GM10266 (cell line): ENCODE results near the gene LGALS1.

Experiments used
- DNase-seq: peaks from one replicate; pipeline ENCODE4 v3.0.0; 2012; ENCODE audit errors: extremely low spot score
- TF ChIP-seq, protein P1 (sequence below): IDR thresholded peaks from 2 replicates; pipeline ENCODE4 v1.5.1; 2012; ENCODE audit warnings: mild to moderate bottlenecking, low read depth; ENCODE audit not compliant: control insufficient read depth, insufficient read depth; ENCODE audit errors: missing control alignments

LGALS1 gene

DNA sequence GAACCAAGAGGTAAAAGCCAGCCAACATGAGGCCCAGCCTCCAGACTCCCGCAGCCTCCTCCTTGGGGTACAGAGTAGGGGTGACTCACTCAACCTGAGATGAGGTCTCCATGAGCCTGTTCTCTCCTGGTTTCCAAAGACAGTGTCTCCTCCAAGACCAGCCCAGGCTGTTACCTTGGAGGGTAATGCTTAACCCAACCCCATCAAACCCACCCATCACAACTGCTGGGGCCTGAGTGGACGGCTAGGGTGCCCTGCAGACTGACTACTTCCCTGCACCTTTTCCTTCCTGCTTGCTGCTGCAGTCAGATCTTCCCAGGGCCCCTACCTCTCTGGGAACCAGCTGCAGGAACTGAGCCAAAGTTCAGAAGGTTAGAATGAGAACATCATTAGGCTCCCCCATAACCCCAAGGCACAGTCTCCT lies 5.6 kb downstream of the LGALS1 start:
- DNase-seq = no peak

DNA sequence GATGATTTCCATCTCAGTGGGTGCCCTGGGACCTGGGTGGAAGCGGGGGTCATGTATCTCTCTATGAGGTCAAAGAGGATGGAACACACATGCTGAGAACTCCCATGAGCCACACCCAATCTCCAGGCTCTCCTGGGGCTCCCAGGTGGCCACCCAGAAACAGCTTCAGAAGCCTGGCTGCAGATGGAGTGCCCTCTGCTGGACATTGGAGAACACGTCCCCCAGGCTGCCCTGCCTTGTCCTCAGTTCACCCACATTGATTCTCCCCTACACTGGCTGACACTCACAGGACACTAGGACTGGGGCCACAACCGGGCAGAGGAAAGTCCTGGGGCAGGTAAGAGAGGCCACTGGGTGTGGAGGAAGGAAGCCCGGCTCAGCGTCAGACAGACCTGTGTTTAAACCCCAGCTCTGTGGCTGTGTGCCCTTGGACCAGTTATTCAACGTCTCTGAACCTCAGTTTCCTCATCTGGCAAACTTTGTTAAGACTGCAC lies 6.2 kb downstream of the LGALS1 start:
- peak; percentile 81 for DNase-seq
- TF ChIP-seq, protein P1, sequence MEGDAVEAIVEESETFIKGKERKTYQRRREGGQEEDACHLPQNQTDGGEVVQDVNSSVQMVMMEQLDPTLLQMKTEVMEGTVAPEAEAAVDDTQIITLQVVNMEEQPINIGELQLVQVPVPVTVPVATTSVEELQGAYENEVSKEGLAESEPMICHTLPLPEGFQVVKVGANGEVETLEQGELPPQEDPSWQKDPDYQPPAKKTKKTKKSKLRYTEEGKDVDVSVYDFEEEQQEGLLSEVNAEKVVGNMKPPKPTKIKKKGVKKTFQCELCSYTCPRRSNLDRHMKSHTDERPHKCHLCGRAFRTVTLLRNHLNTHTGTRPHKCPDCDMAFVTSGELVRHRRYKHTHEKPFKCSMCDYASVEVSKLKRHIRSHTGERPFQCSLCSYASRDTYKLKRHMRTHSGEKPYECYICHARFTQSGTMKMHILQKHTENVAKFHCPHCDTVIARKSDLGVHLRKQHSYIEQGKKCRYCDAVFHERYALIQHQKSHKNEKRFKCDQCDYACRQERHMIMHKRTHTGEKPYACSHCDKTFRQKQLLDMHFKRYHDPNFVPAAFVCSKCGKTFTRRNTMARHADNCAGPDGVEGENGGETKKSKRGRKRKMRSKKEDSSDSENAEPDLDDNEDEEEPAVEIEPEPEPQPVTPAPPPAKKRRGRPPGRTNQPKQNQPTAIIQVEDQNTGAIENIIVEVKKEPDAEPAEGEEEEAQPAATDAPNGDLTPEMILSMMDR = peak; percentile 94

More for the DNA sequence above, 5.6 kb downstream of the LGALS1 start:
- TF ChIP-seq, protein P1 = no peak

DNA sequence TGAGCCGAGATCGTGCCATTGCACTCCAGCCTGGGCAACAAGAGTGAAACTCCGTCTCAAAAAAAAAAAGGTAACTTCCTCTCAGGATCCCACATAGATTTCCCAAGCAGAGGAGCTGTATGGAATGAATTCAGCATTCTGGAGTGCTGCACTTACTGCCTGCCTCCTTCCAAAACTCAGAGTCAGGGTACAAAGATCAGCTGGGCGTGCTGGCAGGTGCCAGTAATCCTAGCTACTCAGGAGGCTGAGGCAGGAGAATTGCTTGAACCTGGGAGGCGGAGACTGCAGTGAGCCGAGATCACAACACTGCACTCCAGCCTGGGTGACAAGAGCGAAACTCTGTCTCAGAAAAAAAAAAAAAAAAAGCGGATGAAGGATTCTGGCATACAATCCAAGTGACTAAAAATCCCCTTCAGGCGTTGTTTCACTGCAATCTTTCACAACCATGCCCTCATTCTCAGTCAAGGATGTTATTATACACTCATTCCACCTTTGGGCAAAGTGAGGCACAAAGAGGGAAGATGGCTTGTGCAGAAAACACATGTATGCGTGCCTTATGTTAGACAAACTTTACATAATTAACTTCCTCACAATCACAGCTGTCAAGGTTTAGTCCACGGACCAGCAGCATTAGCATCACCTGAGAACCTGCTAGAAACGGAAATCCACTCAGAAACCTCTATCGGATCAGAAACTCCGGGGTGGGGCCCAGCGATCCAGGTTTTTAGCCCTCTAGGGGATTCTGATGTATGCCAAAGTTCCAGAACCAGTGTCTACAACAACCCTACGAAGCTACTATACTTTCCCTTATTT lies 9.6 kb downstream of the LGALS1 start:
- DNase-seq = no peak
- TF ChIP-seq, protein P1 = no peak

DNA sequence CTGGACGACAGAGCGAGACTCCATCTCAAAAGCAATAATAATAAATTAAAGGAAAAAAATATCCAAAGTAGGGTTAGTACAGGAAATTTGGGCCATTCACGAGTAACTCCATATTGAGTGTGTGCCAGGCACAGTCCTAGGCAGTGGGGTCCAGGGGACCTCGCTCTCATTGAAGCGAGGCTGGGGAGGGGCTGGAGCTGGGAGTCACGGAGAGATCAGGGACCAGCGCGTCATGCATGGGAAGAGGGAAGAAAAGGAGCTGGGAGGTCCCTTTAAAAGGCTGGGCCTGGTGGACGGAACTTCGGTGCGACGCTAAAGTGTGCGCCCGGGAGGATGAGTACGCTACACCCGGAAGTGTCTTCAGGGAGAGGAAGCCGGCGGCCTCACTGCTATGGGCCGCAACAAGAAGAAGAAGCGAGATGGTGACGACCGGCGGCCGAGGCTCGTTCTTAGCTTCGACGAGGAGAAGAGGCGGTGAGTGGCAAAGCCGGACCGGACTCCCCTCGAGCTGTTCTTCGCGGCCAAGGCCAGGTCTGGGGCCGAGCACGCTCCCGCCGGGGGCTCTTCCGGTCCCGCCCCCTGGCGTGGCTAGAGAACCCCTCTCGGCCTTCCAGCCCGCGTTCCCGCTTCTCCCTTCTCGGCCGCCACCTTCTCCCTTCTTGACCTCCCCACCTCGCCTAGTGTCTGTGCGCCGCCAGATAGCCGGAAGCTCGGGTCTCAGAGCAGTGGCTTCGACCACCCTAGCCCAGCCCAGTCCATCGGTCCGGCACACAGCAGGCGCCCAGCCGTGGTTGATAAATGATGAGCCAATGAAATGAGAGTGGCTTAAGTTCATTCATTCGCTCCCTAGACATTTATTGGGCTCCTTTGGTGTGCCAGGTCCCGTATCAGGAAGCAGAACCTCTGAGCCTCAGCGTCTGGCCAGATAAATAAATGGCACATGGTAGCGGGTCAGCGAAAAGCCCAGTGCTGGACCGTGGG lies 10.9 kb downstream of the LGALS1 start, which contains the start of gene NOL12:
Gene NOL12, plus strand, starts transcription at position 342 of the 981 bp plus-strand sequence. Its CDS starts 50 bp downstream, at position 392.
- TF ChIP-seq, protein P1 = no peak
- peak; percentile 83 for DNase-seq

DNA sequence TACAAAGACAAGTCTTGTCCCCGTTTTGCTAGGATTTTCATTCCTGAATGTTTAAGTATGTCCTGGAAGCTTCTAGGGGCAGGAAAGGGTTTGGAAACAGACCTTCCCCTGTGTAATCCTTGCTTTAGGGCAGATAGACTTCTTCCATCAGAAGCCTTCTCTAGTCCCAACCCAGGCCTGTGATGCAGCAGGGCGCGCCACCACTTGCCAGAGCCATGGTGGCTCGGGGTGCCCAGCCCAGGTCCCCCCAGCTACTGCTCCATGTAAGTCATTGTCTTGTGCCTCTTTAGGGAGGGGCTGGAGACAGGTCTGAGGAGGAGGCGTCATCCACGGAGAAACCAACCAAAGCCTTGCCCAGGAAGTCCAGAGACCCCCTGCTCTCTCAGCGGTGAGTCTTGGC lies 15.0 kb downstream of the LGALS1 start:
- TF ChIP-seq, protein P1 = no peak
- DNase-seq = no peak

DNA sequence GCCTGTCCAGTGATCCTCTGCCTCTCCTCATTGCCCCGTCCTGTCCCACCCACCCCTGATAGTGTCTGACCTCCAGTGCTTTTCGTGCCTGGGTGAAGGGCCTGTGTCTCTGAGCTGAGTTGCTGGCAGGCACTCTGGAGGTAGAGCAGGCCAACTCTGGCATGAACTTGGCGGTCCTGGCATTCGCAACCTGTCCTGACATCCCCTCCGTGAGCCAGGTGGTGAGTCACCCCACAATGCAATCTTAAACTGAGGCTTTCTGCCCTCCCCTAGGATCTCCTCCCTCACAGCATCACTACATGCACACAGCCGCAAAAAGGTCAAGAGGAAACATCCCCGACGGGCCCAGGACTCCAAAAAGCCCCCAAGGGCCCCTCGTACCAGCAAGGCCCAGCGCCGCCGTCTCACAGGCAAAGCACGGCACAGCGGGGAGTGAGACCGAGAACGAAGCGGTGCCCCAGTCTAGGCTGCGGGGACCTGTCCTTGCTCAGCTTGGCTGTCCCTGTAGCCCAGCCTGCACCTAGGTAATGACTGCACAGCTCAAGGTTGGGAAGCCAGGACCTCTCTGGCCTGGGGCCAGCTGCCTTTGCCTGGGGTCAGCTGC lies 15.6 kb downstream of the LGALS1 start:
- TF ChIP-seq, protein P1 = no peak
- DNase-seq = no peak
